ENCODE data around the gene USP13. TPM values are rescaled to one million over a fixed set of nuclear protein-coding genes. Genes with fewer than 3 reads are reported as not detected.

USP13 gene
- total and polyA plus RNA-seq, 2 donors (not counting 3 experiments of a cell fraction or from before 2014, with no cell fraction given) = 5.8 to 24.0 TPM

DNA sequence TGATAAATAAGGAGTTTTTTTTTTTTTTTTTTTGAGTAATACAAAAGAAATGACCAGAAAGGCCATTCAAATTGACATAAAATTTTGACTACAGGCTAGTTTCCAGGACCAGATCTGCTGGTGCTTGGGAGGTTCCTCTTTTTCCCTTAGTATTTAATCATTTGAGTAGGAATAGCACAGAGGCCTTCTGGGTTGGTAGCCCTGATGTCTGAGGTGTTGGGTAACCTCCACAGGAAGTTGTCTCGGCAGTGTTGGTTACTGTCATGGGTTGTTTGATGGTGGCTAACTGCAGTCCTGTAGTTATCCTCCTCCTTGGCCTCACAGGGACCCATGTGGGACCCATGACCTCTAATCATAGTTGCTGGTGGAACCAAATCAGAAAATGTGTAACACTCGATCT is 91.1 kb downstream of the USP13 start:
- Histone ChIP-seq H2AFZ (ENCODE audit: low read depth, low read length) (no peak overlapping the region), H3K4me3 (replicated peaks in 1 of 3; ENCODE audit: insufficient read depth in 1 of 3, low read depth in 1 of 3, low read length in 3 of 3) (no peak overlapping the region), H3K27ac (ENCODE audit: insufficient read depth, low read depth, low read length) (no peak overlapping the region), H3K4me2 (ENCODE audit: insufficient read depth, low read length) (no peak overlapping the region), H4K20me1 (replicated peaks; ENCODE audit: control insufficient read depth, extremely low read depth, insufficient read depth, low read length) (no peaks in the 10 kb centered on the region), H3K79me2 (ENCODE audit: control insufficient read depth, insufficient read depth, low read length) (no peaks in the 10 kb centered on the region), H3K9me1 (replicated peaks; ENCODE audit: control insufficient read depth, extremely low read depth, insufficient read depth, low read length) (no peaks in the 10 kb centered on the region), H3K4me1 (ENCODE audit: control insufficient read depth, extremely low read depth, insufficient read depth, low read length) (peaks cover 8% of the 10 kb centered on the region), H3K9me3 (replicated peaks; ENCODE audit: control insufficient read depth, insufficient read depth, low read length) (no peaks in the 10 kb centered on the region), H3K9ac (replicated peaks; ENCODE audit: extremely low read depth, insufficient read depth, low read length) (no peak overlapping the region), H3K27me3 (ENCODE audit: control insufficient read depth in 2 of 2, insufficient read depth in 2 of 2, low read length in 2 of 2) (no peaks in the 10 kb centered on the region), H3K36me3 (ENCODE audit: control insufficient read depth in 2 of 2, extremely low read depth in 1 of 2, insufficient read depth in 2 of 2, low read length in 2 of 2) (peaks cover 0 to 4% of the 10 kb centered on the region in 2 experiments)
- ChIA-PET CTCF (no interaction called here), POLR2A (no interaction called here)
- no peak for DNase-seq (ENCODE audit: low read depth, low spot score)
- dilution Hi-C loops (cut with MboI; ENCODE audit: extremely low pct_ligation_motif_present, low sequenced_read_pairs) = no loop called here
- FAIRE-seq = no peak
- BruUV-seq (replicated peaks) = no TSS peak
- no peak for TF ChIP-seq FOS (IDR thresholded peaks at IDR 0.05; ENCODE audit: borderline replicate concordance, insufficient read depth, low read length)
- TF ChIP-seq MAX (IDR thresholded peaks at IDR 0.05; ENCODE audit: insufficient read depth, insufficient read length) = no peak
- no peak for TF ChIP-seq POLR2AphosphoS5 (IDR thresholded peaks at IDR 0.05; ENCODE audit: insufficient read depth, low read depth, low read length)
- TF ChIP-seq MYC (IDR thresholded peaks at IDR 0.05; ENCODE audit: low read depth, low read length) = no peak
- no peak for TF ChIP-seq GATA2 (IDR thresholded peaks at IDR 0.05; ENCODE audit: insufficient read depth, insufficient read length, low read depth, low read length)
- TF ChIP-seq, protein P1, sequence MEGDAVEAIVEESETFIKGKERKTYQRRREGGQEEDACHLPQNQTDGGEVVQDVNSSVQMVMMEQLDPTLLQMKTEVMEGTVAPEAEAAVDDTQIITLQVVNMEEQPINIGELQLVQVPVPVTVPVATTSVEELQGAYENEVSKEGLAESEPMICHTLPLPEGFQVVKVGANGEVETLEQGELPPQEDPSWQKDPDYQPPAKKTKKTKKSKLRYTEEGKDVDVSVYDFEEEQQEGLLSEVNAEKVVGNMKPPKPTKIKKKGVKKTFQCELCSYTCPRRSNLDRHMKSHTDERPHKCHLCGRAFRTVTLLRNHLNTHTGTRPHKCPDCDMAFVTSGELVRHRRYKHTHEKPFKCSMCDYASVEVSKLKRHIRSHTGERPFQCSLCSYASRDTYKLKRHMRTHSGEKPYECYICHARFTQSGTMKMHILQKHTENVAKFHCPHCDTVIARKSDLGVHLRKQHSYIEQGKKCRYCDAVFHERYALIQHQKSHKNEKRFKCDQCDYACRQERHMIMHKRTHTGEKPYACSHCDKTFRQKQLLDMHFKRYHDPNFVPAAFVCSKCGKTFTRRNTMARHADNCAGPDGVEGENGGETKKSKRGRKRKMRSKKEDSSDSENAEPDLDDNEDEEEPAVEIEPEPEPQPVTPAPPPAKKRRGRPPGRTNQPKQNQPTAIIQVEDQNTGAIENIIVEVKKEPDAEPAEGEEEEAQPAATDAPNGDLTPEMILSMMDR (IDR thresholded peaks at IDR 0.05; ENCODE audit: extremely low read depth in 1 of 2, insufficient read depth in 1 of 2, low read depth in 1 of 2, low read length in 2 of 2) = no peak
- TF ChIP-seq POLR2A (IDR thresholded peaks at IDR 0.05; ENCODE audit: low read depth, low read length) = no peak
- TF ChIP-seq JUN (IDR thresholded peaks at IDR 0.05; ENCODE audit: borderline replicate concordance, insufficient read depth, insufficient read length, low read depth) = no peak
- no peak for TF ChIP-seq EZH2 (IDR thresholded peaks at IDR 0.05; ENCODE audit: borderline replicate concordance, low read depth, low read length, severe bottlenecking)
- intact Hi-C loops (cut with micrococcal nuclease) = no loop called here

Data from endothelial cell of umbilical vein (primary cell).